Panc1 (cell line): ENCODE measurements around the gene KCNH3. TPM values are rescaled to one million over a fixed set of nuclear protein-coding genes. Genes with fewer than 3 reads are reported as not detected.

ENCODE experiments used
- ATAC-seq: fragments of 200-7000 bp; cut with Tn5 transposase; 2 replicates; pipeline ENCODE4 v1.9.1; 2020; ENCODE audit warnings: mild to moderate bottlenecking, moderate library complexity
- BruUV-seq: library from RNA; stranded (reverse); fragments of 400-500 nt; replicated peaks from 2 replicates; lab custom pipeline; 2021; lab: Mats Ljungman, UMichigan
- CTCF ChIA-PET: fragments of 300-600 bp; sonication (Branson Sonifier 250); formaldehyde crosslinking; loops from one replicate; lab custom pipeline; 2022; ENCODE audit warnings: antibody characterized with exemption; lab: Charles Lee
- POLR2A ChIA-PET: fragments of 300-600 bp; sonication (Branson Sonifier 250); formaldehyde crosslinking; loops from one replicate; lab custom pipeline; 2022; ENCODE audit warnings: antibody characterized with exemption; lab: Charles Lee
- DNase-seq: peaks from one replicate; pipeline ENCODE4 v3.0.0-alpha.2; 2010; ENCODE audit warnings: low read depth, low spot score
- H3K27ac ChIP-seq: 2 replicates; pipeline ENCODE4 v1.5.1; 2011; ENCODE audit warnings: mild to moderate bottlenecking, low read length, inconsistent platforms
- H3K27me3 ChIP-seq: fragments of 200-500 bp; sonication (Bioruptor generic); 2 replicates; pipeline ENCODE4 v1.6.0; 2014; ENCODE audit warnings: low read length, inconsistent platforms; ENCODE audit not compliant: control insufficient read depth, insufficient read depth
- H3K36me3 ChIP-seq: fragments of 200-500 bp; sonication (Bioruptor generic); 2 replicates; pipeline ENCODE4 v1.5.1; 2014; ENCODE audit warnings: inconsistent platforms, mild to moderate bottlenecking, low read length, moderate library complexity; ENCODE audit not compliant: control insufficient read depth, insufficient read depth
- H3K4me1 ChIP-seq: 2 replicates; pipeline ENCODE4 v1.5.1; 2011; ENCODE audit warnings: inconsistent platforms, mild to moderate bottlenecking, low read length, moderate library complexity; ENCODE audit not compliant: control insufficient read depth, insufficient read depth
- H3K4me3 ChIP-seq, 2 experiments: 2 replicates each; pipeline ENCODE4 v1.5.1; 2011 to 2012; ENCODE audit warnings: low read depth in 2 of 2, low read length in 2 of 2, mild to moderate bottlenecking in 2 of 2, inconsistent platforms in 1 of 2, moderate library complexity in 1 of 2
- H3K9me3 ChIP-seq: fragments of 200-500 bp; sonication (Bioruptor generic); 2 replicates; pipeline ENCODE4 v1.5.1; 2014; ENCODE audit warnings: low read depth, mild to moderate bottlenecking, inconsistent platforms, low read length, moderate library complexity; ENCODE audit not compliant: control insufficient read depth, insufficient read depth
- POLR2AphosphoS5 ChIP-seq: IDR thresholded peaks from 2 replicates; pipeline ENCODE4 v1.6.1; 2012; ENCODE audit warnings: mild to moderate bottlenecking, low read depth, low read length, moderate library complexity
- SIN3A ChIP-seq: IDR thresholded peaks from 2 replicates; pipeline ENCODE4 v1.6.1; 2012; ENCODE audit warnings: low read depth, mild to moderate bottlenecking, low read length, moderate library complexity, borderline replicate concordance; ENCODE audit not compliant: insufficient read depth
- TCF7L2 ChIP-seq: IDR thresholded peaks from 2 replicates; pipeline ENCODE4 v1.6.1; 2011; ENCODE audit warnings: mild to moderate bottlenecking, low read depth, low read length, inconsistent platforms
- in situ Hi-C: cut with HindIII; loops from 2 replicates; pipeline ENCODE4 v1.10.0; 2016; ENCODE audit warnings: low sequenced_read_pairs, low pct_unique_long_range_greater_than_20kb
- intact Hi-C: fragments of 100-400 bp; cut with micrococcal nuclease; formaldehyde crosslinking; loops from one replicate; pipeline ENCODE4 v1.10.0; 2022; ENCODE audit not compliant: unreplicated experiment
- total RNA-seq: library from RNA; stranded (reverse); gene quantifications from one replicate; pipeline ENCODE4 v1.2.1, GENCODE V29; 2021; ENCODE audit not compliant: unreplicated experiment
- TF ChIP-seq, protein P1 (sequence below): fragments of 450-650 bp; IDR thresholded peaks from 2 replicates; pipeline ENCODE4 v1.5.1; 2017; ENCODE audit warnings: mild to moderate bottlenecking
- TF ChIP-seq, protein P2 (sequence below), 2 experiments: IDR thresholded peaks; 2 replicates each; pipeline ENCODE4 v1.6.1; 2011 to 2012; ENCODE audit warnings: low read depth in 2 of 2, control low read depth in 1 of 2, low read length in 1 of 2, mild to moderate bottlenecking in 1 of 2, moderate library complexity in 1 of 2; ENCODE audit not compliant: insufficient read depth in 1 of 2

The KCNH3 gene
- total RNA-seq, 1 experiment from 2014 or later, result 0.64 TPM

DNA sequence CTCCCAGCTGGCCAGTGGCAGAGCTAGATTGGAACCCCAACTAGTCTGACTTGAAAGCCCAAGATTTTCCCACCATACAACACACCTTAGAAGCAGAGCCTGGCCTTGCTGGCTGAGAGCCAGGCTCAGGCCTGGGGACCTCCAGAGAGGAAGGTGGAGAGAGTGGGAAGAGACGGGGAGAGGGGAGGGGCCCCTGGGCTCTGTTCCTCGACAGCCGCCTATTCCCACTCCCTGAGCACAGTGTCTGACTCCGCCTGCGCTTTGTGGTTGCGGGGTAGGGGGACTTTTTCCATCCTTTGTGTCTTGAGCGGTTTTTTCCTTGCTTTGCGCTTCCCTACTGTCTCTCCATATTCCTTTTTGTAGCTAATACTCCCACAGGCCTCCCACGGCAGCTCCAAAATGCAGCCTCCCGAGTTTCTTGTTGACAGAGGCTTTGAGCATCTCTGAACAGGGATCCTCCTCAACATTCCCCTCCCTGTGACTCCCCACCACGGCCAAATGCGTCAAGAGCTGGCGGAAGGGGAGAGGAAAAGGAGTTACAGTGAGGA lies 4.0 kb upstream of the KCNH3 start:
- peaks cover 7% of the 10 kb centered on the region; the same call in 1 of the 2 replicates for H3K27me3 ChIP-seq
- TF ChIP-seq POLR2AphosphoS5 (no peak), SIN3A (no peak), TCF7L2 (no peak)
- TF ChIP-seq, protein P1, sequence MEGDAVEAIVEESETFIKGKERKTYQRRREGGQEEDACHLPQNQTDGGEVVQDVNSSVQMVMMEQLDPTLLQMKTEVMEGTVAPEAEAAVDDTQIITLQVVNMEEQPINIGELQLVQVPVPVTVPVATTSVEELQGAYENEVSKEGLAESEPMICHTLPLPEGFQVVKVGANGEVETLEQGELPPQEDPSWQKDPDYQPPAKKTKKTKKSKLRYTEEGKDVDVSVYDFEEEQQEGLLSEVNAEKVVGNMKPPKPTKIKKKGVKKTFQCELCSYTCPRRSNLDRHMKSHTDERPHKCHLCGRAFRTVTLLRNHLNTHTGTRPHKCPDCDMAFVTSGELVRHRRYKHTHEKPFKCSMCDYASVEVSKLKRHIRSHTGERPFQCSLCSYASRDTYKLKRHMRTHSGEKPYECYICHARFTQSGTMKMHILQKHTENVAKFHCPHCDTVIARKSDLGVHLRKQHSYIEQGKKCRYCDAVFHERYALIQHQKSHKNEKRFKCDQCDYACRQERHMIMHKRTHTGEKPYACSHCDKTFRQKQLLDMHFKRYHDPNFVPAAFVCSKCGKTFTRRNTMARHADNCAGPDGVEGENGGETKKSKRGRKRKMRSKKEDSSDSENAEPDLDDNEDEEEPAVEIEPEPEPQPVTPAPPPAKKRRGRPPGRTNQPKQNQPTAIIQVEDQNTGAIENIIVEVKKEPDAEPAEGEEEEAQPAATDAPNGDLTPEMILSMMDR, result no peak
- TF ChIP-seq, protein P2, sequence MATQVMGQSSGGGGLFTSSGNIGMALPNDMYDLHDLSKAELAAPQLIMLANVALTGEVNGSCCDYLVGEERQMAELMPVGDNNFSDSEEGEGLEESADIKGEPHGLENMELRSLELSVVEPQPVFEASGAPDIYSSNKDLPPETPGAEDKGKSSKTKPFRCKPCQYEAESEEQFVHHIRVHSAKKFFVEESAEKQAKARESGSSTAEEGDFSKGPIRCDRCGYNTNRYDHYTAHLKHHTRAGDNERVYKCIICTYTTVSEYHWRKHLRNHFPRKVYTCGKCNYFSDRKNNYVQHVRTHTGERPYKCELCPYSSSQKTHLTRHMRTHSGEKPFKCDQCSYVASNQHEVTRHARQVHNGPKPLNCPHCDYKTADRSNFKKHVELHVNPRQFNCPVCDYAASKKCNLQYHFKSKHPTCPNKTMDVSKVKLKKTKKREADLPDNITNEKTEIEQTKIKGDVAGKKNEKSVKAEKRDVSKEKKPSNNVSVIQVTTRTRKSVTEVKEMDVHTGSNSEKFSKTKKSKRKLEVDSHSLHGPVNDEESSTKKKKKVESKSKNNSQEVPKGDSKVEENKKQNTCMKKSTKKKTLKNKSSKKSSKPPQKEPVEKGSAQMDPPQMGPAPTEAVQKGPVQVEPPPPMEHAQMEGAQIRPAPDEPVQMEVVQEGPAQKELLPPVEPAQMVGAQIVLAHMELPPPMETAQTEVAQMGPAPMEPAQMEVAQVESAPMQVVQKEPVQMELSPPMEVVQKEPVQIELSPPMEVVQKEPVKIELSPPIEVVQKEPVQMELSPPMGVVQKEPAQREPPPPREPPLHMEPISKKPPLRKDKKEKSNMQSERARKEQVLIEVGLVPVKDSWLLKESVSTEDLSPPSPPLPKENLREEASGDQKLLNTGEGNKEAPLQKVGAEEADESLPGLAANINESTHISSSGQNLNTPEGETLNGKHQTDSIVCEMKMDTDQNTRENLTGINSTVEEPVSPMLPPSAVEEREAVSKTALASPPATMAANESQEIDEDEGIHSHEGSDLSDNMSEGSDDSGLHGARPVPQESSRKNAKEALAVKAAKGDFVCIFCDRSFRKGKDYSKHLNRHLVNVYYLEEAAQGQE (IDR thresholded peaks at IDR 0.05; ENCODE audit: insufficient read depth in 1 of 2, low read depth in 2 of 2, low read length in 1 of 2), result no peak
- H3K27ac ChIP-seq, result no peak overlapping the region
- in situ Hi-C loops, result no loop called here
- no peaks in the 10 kb centered on the region for H3K36me3 ChIP-seq
- POLR2A ChIA-PET, result no interaction called here
- intact Hi-C loops, result no loop called here
- ATAC-seq (no peak), DNase-seq (no peak)
- CTCF ChIA-PET, result interaction anchor here (0.6 kb wide), 1 partner anchor 158 kb away, joined by 10 read pairs; no protein-coding TSS in a partner anchor
- H3K9me3 ChIP-seq, result no peaks in the 10 kb centered on the region
- H3K4me1 ChIP-seq, result peaks cover 7% of the 10 kb centered on the region
- BruUV-seq, result no TSS peak
- H3K4me3 ChIP-seq, result no peak overlapping the region

DNA sequence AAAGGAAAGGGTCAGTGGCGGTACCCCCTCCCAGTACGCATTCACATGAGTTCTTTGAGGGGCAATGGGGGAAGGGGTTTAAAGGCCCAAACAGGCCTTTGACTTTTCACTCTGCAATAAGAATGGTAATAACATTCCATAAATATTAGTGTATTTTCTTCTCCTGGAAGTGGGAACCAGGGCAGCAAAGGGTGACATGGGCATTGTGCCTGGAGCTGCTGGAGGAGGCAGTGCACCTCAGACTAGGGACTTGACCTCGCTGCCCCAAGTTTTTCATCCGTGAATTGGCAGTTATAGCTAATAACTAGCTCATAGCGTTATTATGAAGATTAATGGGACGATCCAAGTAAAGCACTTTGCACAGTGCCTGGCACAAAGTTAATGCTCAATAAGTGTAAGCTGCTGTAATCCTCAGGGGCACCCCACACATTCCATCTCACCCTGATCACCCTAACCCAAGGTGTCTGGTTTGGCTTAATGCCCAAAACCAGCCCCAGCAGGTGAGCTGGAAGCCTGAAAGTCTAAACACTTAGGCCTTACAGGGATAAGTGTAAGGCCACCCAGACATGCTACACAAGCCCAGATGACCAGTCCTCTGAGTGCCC lies 2.8 kb upstream of the KCNH3 start:
- in situ Hi-C loops (no loop called here), intact Hi-C loops (no loop called here)
- no TSS peak for BruUV-seq
- no peak for DNase-seq
- CTCF ChIA-PET, result no interaction called here
- no peaks in the 10 kb centered on the region for H3K9me3 ChIP-seq
- POLR2A ChIA-PET, result no interaction called here
- H3K36me3 ChIP-seq, result no peaks in the 10 kb centered on the region
- H3K27me3 ChIP-seq, result peaks cover 7% of the 10 kb centered on the region; the same call in 1 of the 2 replicates
- H3K4me1 ChIP-seq, result peaks cover 7% of the 10 kb centered on the region
- H3K4me3 ChIP-seq, result no peak overlapping the region
- TF ChIP-seq TCF7L2, result no peak
- TF ChIP-seq SIN3A, result no peak
- TF ChIP-seq, protein P1, result no peak
- TF ChIP-seq, protein P2 (IDR thresholded peaks at IDR 0.05; ENCODE audit: insufficient read depth in 1 of 2, low read depth in 2 of 2, low read length in 1 of 2), result no peak
- TF ChIP-seq POLR2AphosphoS5, result no peak
- H3K27ac ChIP-seq, result no peak overlapping the region
- 0 out of 2 replicates have a peak, but pooled peaks have one; percentile 31 for ATAC-seq
